HepG2 (cell line): Measurements from ENCODE around the gene DNASE1L2. TPM values are rescaled to one million over a fixed set of nuclear protein-coding genes. Genes with fewer than 3 reads are reported as not detected.
A peak's percentile ranks its signal among the peaks of the same experiment; 100 is the strongest.

ENCODE experiments used
- HNRNPLL ChIP-seq: fragments of 200-400 bp; formaldehyde crosslinking; IDR thresholded peaks from 2 replicates; pipeline ENCODE4 v1.6.1; 2017; ENCODE audit warnings: mild to moderate bottlenecking, low read depth, low read length; ENCODE audit not compliant: poor library complexity, severe bottlenecking
- MXD4 ChIP-seq: IDR thresholded peaks from 2 replicates; pipeline ENCODE4 v1.6.1; 2016; ENCODE audit warnings: mild to moderate bottlenecking, missing biosample characterization, missing genetic modification reagents
- ZNF121 ChIP-seq: sonication (generic); formaldehyde crosslinking; IDR thresholded peaks from 2 replicates; pipeline ENCODE4 v1.5.0; 2020; ENCODE audit warnings: mild to moderate bottlenecking, missing genetic modification reagents
- ZNF260 ChIP-seq: sonication (generic); formaldehyde crosslinking; IDR thresholded peaks from 2 replicates; pipeline ENCODE4 v1.4.0; 2020; ENCODE audit warnings: missing genetic modification reagents, low read depth, mild to moderate bottlenecking, borderline replicate concordance
- ZNF678 ChIP-seq: sonication (generic); formaldehyde crosslinking; IDR thresholded peaks from 2 replicates; pipeline ENCODE4 v1.4.0; 2020; ENCODE audit warnings: mild to moderate bottlenecking, missing genetic modification reagents
- ZSCAN22 ChIP-seq: sonication (generic); formaldehyde crosslinking; IDR thresholded peaks from 2 replicates; pipeline ENCODE4 v1.4.0; 2020; ENCODE audit warnings: mild to moderate bottlenecking, missing genetic modification reagents
- polyA plus RNA-seq, 8 experiments: library from polyadenylated mRNA; depleted of rRNA in 3 of 8; stranded (reverse) in 7 of 8; unstranded in 1 of 8; fragments of >200 nt; fragmentation: Illumina TruSeq in 4 of 8; extraction: Trizol in 4 of 8; gene quantifications; 2 replicates each; pipeline versions ENCODE4 v1.2.1 to v1.2.3, GENCODE V29; 2011 to 2016; ENCODE audit warnings: low read depth in 4 of 8, missing spikeins in 1 of 8, mixed read lengths in 1 of 8; ENCODE audit not compliant: insufficient read depth in 1 of 8
- total RNA-seq, 5 experiments: library from RNA; depleted of rRNA; stranded (reverse); fragments of >200 nt; fragmentation: Illumina TruSeq; extraction: Trizol; gene quantifications; 2 replicates each; pipeline ENCODE4 v1.2.3, GENCODE V29; 2016; ENCODE audit warnings: low read depth in 1 of 5
- TF ChIP-seq, protein P1 (sequence below): sonication (generic); formaldehyde crosslinking; IDR thresholded peaks from 2 replicates; pipeline ENCODE4 v1.5.0; 2020; ENCODE audit warnings: mild to moderate bottlenecking, missing genetic modification reagents, borderline replicate concordance
- TF ChIP-seq, protein P2 (sequence below): sonication (generic); formaldehyde crosslinking; IDR thresholded peaks from 2 replicates; pipeline ENCODE4 v1.4.0; 2020; ENCODE audit warnings: missing genetic modification reagents, borderline replicate concordance
- TF ChIP-seq, protein P3 (sequence below): sonication (generic); formaldehyde crosslinking; IDR thresholded peaks from 2 replicates; pipeline ENCODE4 v1.8.0; 2022; ENCODE audit warnings: missing genetic modification reagents, mild to moderate bottlenecking, borderline replicate concordance
- TF ChIP-seq, protein P4 (sequence below): fragments of 450-650 bp; IDR thresholded peaks from 2 replicates; pipeline ENCODE4 v1.6.1; 2017; ENCODE audit warnings: mild to moderate bottlenecking
- TF ChIP-seq, protein P5 (sequence below): sonication (generic); formaldehyde crosslinking; conservative IDR thresholded peaks from 2 replicates; pipeline ENCODE4 v1.5.0; 2020; ENCODE audit warnings: missing genetic modification reagents
- TF ChIP-seq, protein P6 (sequence below): IDR thresholded peaks from 2 replicates; pipeline ENCODE4 v1.6.1; 2016; ENCODE audit warnings: low read depth

The DNASE1L2 gene
- total and polyA plus RNA-seq, 2 of the 13 experiments (the other 11 are each of a cell fraction or from before 2014, with no cell fraction given): 0.44 to 0.50 TPM

DNA sequence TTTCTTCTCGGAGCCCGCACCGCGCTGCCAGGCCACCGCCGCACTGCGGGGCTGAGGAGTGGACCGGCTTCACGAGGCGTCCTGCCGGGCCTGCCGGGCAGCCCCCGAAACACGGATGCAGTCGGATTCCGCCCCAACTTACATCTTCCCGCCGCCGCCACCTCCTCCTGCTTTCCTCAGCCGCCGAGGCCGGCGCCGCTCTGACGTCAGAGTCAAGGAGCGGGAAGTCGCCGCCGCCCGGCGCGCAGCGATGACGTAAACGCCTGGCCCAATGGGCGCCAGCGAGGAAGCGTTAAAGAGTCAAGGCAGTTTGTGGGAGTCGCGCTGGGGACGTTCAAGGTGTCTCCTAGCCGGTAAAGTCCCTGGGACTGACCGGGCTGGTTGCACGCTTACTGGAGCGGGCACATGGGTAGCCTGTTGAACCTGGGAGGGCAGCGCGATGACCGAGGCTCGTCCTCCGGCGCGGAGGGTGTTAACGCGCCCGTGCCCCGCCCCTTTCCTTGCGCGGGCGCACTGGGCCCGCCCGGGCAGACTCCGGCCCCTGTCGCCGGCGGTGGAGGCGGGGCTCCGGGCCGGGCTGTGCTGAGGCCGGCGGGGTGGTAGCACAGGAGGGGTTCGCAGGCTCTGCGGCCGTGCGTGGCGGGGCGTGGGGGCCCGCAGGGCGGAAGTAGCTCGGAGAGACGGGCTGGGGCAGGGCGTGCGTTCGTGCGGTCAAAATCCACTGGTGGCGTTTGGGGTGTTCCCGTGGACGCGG lies 31.8 kb downstream of the DNASE1L2 start, which contains the start of gene RNPS1 (continued):
- TF ChIP-seq, protein P1, sequence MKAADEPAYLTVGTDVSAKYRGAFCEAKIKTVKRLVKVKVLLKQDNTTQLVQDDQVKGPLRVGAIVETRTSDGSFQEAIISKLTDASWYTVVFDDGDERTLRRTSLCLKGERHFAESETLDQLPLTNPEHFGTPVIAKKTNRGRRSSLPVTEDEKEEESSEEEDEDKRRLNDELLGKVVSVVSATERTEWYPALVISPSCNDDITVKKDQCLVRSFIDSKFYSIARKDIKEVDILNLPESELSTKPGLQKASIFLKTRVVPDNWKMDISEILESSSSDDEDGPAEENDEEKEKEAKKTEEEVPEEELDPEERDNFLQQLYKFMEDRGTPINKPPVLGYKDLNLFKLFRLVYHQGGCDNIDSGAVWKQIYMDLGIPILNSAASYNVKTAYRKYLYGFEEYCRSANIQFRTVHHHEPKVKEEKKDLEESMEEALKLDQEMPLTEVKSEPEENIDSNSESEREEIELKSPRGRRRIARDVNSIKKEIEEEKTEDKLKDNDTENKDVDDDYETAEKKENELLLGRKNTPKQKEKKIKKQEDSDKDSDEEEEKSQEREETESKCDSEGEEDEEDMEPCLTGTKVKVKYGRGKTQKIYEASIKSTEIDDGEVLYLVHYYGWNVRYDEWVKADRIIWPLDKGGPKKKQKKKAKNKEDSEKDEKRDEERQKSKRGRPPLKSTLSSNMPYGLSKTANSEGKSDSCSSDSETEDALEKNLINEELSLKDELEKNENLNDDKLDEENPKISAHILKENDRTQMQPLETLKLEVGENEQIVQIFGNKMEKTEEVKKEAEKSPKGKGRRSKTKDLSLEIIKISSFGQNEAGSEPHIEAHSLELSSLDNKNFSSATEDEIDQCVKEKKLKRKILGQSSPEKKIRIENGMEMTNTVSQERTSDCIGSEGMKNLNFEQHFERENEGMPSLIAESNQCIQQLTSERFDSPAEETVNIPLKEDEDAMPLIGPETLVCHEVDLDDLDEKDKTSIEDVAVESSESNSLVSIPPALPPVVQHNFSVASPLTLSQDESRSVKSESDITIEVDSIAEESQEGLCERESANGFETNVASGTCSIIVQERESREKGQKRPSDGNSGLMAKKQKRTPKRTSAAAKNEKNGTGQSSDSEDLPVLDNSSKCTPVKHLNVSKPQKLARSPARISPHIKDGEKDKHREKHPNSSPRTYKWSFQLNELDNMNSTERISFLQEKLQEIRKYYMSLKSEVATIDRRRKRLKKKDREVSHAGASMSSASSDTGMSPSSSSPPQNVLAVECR: peak; percentile 96
- TF ChIP-seq MXD4 (CRISPR knock-in tag): peak; percentile 68; the same call in 1 of the 2 replicates
- TF ChIP-seq ZNF121 (CRISPR knock-in tag): 0 out of 2 replicates have a peak, but pooled peaks have one; percentile 8
- TF ChIP-seq, protein P2, sequence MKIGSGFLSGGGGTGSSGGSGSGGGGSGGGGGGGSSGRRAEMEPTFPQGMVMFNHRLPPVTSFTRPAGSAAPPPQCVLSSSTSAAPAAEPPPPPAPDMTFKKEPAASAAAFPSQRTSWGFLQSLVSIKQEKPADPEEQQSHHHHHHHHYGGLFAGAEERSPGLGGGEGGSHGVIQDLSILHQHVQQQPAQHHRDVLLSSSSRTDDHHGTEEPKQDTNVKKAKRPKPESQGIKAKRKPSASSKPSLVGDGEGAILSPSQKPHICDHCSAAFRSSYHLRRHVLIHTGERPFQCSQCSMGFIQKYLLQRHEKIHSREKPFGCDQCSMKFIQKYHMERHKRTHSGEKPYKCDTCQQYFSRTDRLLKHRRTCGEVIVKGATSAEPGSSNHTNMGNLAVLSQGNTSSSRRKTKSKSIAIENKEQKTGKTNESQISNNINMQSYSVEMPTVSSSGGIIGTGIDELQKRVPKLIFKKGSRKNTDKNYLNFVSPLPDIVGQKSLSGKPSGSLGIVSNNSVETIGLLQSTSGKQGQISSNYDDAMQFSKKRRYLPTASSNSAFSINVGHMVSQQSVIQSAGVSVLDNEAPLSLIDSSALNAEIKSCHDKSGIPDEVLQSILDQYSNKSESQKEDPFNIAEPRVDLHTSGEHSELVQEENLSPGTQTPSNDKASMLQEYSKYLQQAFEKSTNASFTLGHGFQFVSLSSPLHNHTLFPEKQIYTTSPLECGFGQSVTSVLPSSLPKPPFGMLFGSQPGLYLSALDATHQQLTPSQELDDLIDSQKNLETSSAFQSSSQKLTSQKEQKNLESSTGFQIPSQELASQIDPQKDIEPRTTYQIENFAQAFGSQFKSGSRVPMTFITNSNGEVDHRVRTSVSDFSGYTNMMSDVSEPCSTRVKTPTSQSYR (CRISPR knock-in tag): no peak; the same call in 1 of the 2 replicates
- TF ChIP-seq, protein P3, sequence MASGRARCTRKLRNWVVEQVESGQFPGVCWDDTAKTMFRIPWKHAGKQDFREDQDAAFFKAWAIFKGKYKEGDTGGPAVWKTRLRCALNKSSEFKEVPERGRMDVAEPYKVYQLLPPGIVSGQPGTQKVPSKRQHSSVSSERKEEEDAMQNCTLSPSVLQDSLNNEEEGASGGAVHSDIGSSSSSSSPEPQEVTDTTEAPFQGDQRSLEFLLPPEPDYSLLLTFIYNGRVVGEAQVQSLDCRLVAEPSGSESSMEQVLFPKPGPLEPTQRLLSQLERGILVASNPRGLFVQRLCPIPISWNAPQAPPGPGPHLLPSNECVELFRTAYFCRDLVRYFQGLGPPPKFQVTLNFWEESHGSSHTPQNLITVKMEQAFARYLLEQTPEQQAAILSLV: no peak; the same call in 1 of the 2 replicates
- TF ChIP-seq ZSCAN22: no peak; the same call in 1 of the 2 replicates
- TF ChIP-seq, protein P4, sequence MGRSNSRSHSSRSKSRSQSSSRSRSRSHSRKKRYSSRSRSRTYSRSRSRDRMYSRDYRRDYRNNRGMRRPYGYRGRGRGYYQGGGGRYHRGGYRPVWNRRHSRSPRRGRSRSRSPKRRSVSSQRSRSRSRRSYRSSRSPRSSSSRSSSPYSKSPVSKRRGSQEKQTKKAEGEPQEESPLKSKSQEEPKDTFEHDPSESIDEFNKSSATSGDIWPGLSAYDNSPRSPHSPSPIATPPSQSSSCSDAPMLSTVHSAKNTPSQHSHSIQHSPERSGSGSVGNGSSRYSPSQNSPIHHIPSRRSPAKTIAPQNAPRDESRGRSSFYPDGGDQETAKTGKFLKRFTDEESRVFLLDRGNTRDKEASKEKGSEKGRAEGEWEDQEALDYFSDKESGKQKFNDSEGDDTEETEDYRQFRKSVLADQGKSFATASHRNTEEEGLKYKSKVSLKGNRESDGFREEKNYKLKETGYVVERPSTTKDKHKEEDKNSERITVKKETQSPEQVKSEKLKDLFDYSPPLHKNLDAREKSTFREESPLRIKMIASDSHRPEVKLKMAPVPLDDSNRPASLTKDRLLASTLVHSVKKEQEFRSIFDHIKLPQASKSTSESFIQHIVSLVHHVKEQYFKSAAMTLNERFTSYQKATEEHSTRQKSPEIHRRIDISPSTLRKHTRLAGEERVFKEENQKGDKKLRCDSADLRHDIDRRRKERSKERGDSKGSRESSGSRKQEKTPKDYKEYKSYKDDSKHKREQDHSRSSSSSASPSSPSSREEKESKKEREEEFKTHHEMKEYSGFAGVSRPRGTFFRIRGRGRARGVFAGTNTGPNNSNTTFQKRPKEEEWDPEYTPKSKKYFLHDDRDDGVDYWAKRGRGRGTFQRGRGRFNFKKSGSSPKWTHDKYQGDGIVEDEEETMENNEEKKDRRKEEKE: no peak
- peak; percentile 74 for TF ChIP-seq HNRNPLL
- peak; percentile 78; the same call in 1 of the 2 replicates for TF ChIP-seq ZNF260 (CRISPR knock-in tag)
- TF ChIP-seq, protein P5, sequence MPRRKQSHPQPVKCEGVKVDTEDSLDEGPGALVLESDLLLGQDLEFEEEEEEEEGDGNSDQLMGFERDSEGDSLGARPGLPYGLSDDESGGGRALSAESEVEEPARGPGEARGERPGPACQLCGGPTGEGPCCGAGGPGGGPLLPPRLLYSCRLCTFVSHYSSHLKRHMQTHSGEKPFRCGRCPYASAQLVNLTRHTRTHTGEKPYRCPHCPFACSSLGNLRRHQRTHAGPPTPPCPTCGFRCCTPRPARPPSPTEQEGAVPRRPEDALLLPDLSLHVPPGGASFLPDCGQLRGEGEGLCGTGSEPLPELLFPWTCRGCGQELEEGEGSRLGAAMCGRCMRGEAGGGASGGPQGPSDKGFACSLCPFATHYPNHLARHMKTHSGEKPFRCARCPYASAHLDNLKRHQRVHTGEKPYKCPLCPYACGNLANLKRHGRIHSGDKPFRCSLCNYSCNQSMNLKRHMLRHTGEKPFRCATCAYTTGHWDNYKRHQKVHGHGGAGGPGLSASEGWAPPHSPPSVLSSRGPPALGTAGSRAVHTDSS (CRISPR knock-in tag): no peak; the same call in 1 of the 2 replicates
- TF ChIP-seq, protein P6, sequence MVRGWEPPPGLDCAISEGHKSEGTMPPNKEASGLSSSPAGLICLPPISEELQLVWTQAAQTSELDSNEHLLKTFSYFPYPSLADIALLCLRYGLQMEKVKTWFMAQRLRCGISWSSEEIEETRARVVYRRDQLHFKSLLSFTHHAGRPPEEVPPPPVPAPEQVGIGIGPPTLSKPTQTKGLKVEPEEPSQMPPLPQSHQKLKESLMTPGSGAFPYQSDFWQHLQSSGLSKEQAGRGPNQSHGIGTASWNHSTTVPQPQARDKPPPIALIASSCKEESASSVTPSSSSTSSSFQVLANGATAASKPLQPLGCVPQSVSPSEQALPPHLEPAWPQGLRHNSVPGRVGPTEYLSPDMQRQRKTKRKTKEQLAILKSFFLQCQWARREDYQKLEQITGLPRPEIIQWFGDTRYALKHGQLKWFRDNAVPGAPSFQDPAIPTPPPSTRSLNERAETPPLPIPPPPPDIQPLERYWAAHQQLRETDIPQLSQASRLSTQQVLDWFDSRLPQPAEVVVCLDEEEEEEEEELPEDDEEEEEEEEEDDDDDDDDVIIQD: no peak
- TF ChIP-seq ZNF678: peak; percentile 74; the same call in 1 of the 2 replicates
